ENCODE results near the gene ARHGAP26. TPM values are rescaled to one million over a fixed set of nuclear protein-coding genes. Genes with fewer than 3 reads are reported as not detected.

The ARHGAP26 gene
- total and polyA plus RNA-seq, 2 of the 4 experiments (the other 2 are of a cell fraction), result 0.54 to 0.56 TPM

- Histone ChIP-seq H2AK9ac (replicated peaks; ENCODE audit: low read depth, low read length, poor library complexity) (no peak overlapping the region), H2BK20ac (ENCODE audit: low read depth, low read length) (no peak overlapping the region), H2BK120ac (ENCODE audit: low read depth, low read length) (no peak overlapping the region), H4K8ac (ENCODE audit: low read depth in 2 of 2, low read length in 2 of 2) (no peak overlapping the region), H3K27ac (ENCODE audit: insufficient read depth, low read length) (no peak overlapping the region), H3K4me3 (ENCODE audit: insufficient read depth, low read depth, low read length) (no peak overlapping the region), H3K56ac (ENCODE audit: extremely low read depth, insufficient read depth, low read length) (no peak overlapping the region), H2BK15ac (ENCODE audit: low read depth, low read length) (no peak overlapping the region), H3K27me3 (ENCODE audit: control insufficient read depth, insufficient read depth, low read length) (no peaks in the 10 kb centered on the region), H2BK5ac (ENCODE audit: low read depth, low read length, poor library complexity, severe bottlenecking) (no peak overlapping the region), H3K4me2 (ENCODE audit: low read depth, low read length) (no peak overlapping the region), H4K91ac (ENCODE audit: insufficient read depth, low read depth, low read length) (no peak overlapping the region), H3K18ac (ENCODE audit: low read depth, low read length) (no peak overlapping the region), H3K9ac (ENCODE audit: low read depth, low read length) (no peak overlapping the region), H2AK5ac (ENCODE audit: low read depth, low read length) (no peak overlapping the region), H3K4me1 (ENCODE audit: control insufficient read depth, insufficient read depth, low read length) (peaks cover 7% of the 10 kb centered on the region; the same call in 1 of the 2 replicates), H3K9me1 (ENCODE audit: insufficient read depth, low read length) (0 out of 2 replicates have a peak, but pooled peaks cover 4% of the 10 kb centered on the region), H4K20me1 (ENCODE audit: insufficient read depth, low read length) (no peaks in the 10 kb centered on the region), H3K4ac (ENCODE audit: low read depth, low read length) (no peak overlapping the region), H4K5ac (ENCODE audit: low read depth, low read length) (no peak overlapping the region), H3K79me1 (ENCODE audit: low read depth in 1 of 2, low read length in 2 of 2) (no peaks in the 10 kb centered on the region), H3K14ac (replicated peaks; ENCODE audit: low read depth, low read length) (no peak overlapping the region), H3K36me3 (ENCODE audit: control insufficient read depth, insufficient read depth, low read length) (no peaks in the 10 kb centered on the region), H2AFZ (replicated peaks; ENCODE audit: low read length, poor library complexity) (no peak overlapping the region), H3K9me3 (ENCODE audit: control insufficient read depth, insufficient read depth, low read length) (no peaks in the 10 kb centered on the region), H3K23ac (ENCODE audit: low read depth, low read length) (no peak overlapping the region)
- intact Hi-C loops (cut with micrococcal nuclease) (no loop called here), in situ Hi-C loops (cut with MboI; ENCODE audit: low sequenced_read_pairs) (no loop called here), dilution Hi-C loops (cut with HindIII; ENCODE audit: low sequenced_read_pairs, unreplicated experiment) (no loop called here)
- WGBS, 2 experiments (ENCODE audit: extremely low coverage in 2 of 2, insufficient read length in 1 of 2), result no CpG with 5 or more reads among the region's 8 CpGs
- no TSS peak for BruUV-seq (replicated peaks)
- no peak for TF ChIP-seq CTCF (conservative IDR thresholded peaks at IDR 0.05; ENCODE audit: low read depth, low read length)
- no peak for TF ChIP-seq BHLHE40 (IDR thresholded peaks at IDR 0.05; ENCODE audit: low read depth, low read length)
- TF ChIP-seq MAZ (IDR thresholded peaks at IDR 0.05; ENCODE audit: borderline replicate concordance, low read depth, low read length), result no peak
- no peak for TF ChIP-seq POLR2A (IDR thresholded peaks at IDR 0.05; ENCODE audit: low read depth, low read length)
- CTCF ChIA-PET, result interaction anchor here (0.5 kb wide), 1 partner anchor 176 kb away, joined by 3 read pairs; no protein-coding TSS in a partner anchor
- no peak for ATAC-seq (ENCODE audit: low read depth)
- POLR2A ChIA-PET (ENCODE audit: unreplicated experiment), result no interaction called here
- DNase-seq, result no peak
These were observed 458.6 kb downstream of the ARHGAP26 start for GRCh38 chr5:143228597-143229293.
